HepG2 (cell line): ENCODE measurements around the gene MYL6. TPM values are rescaled to one million over a fixed set of nuclear protein-coding genes. Genes with fewer than 3 reads are reported as not detected.

ENCODE experiments used
- ATAC-seq: fragments of 200-7000 bp; cut with Tn5 transposase; 3 replicates; pipeline ENCODE4 v1.9.1; 2020; ENCODE audit warnings: mild to moderate bottlenecking, moderate library complexity
- BruUV-seq: library from RNA; stranded (reverse); fragments of 400-500 nt; replicated peaks from 2 replicates; lab custom pipeline; 2021; lab: Mats Ljungman, UMichigan
- CTCF ChIA-PET: fragments of 300-600 bp; formaldehyde crosslinking; extraction: SDS; loops from one replicate; lab custom pipeline; 2021; ENCODE audit warnings: low total read pairs, inconsistent platforms, low intra/inter-chr PET ratio; lab: Yijun Ruan, JAX
- POLR2A ChIA-PET: fragments of 350-600 bp; sonication (Branson Sonifier 250); formaldehyde crosslinking; loops from one replicate; lab custom pipeline; 2020; ENCODE audit warnings: antibody characterized with exemption, inconsistent platforms; lab: Yijun Ruan, JAX
- DNase-seq: peaks from one replicate; pipeline ENCODE4 v3.0.0-alpha.2; 2015; ENCODE audit warnings: low spot score
- FAIRE-seq: peaks from 3 replicates; lab custom pipeline; 2011; peaks lifted over from hg19 to GRCh38; lab: Jason Lieb, UNC
- H2AFZ ChIP-seq: one replicate; pipeline ENCODE4 v1.6.1; 2011; ENCODE audit warnings: low read length, inconsistent platforms
- H3K27ac ChIP-seq: fragments of 300-600 bp; 3 replicates; pipeline ENCODE4 v1.8.0; 2011; ENCODE audit warnings: mixed run types, mild to moderate bottlenecking, mixed read lengths, low read length, inconsistent platforms; ENCODE audit not compliant: insufficient read depth; ENCODE audit errors: extremely low read length
- H3K27me3 ChIP-seq, 2 experiments: fragments of 200-600 bp in 1 of 2; 2 replicates in 1 of 2; 3 replicates in 1 of 2; pipeline versions ENCODE4 v1.6.0 to v1.8.0; 2011; ENCODE audit warnings: low read length in 2 of 2, mild to moderate bottlenecking in 2 of 2, moderate library complexity in 2 of 2, inconsistent platforms in 1 of 2; ENCODE audit not compliant: insufficient read depth in 2 of 2, control insufficient read depth in 1 of 2
- H3K36me3 ChIP-seq, 2 experiments: fragments of 200-600 bp in 1 of 2; replicated peaks in 1 of 2; 2 replicates in 1 of 2; 3 replicates in 1 of 2; pipeline versions ENCODE4 v1.5.1 to v1.8.0; 2011; ENCODE audit warnings: low read length in 2 of 2, inconsistent platforms in 1 of 2; ENCODE audit not compliant: insufficient read depth in 2 of 2, control insufficient read depth in 1 of 2
- H3K4me1 ChIP-seq: 2 replicates; pipeline ENCODE4 v1.5.1; 2012; ENCODE audit warnings: low read length, inconsistent platforms; ENCODE audit not compliant: insufficient read depth
- H3K4me2 ChIP-seq: 2 replicates; pipeline ENCODE4 v1.6.0; 2011; ENCODE audit warnings: low read depth, low read length, inconsistent platforms
- H3K4me3 ChIP-seq, 3 experiments: fragments of 200-600 bp in 1 of 3; sonication (generic), shearing (Covaris generic) in 1 of 3; replicated peaks in 1 of 3; 2 replicates each; pipeline ENCODE4 v1.5.1; 2011 to 2016; ENCODE audit warnings: low read length in 3 of 3, inconsistent platforms in 2 of 3, low read depth in 2 of 3, mild to moderate bottlenecking in 2 of 3, control low read depth in 1 of 3, mixed read lengths in 1 of 3; ENCODE audit not compliant: insufficient read depth in 1 of 3
- H3K79me2 ChIP-seq: one replicate; pipeline ENCODE4 v1.6.1; 2011; ENCODE audit warnings: low read length, inconsistent platforms; ENCODE audit not compliant: insufficient read depth
- H3K9ac ChIP-seq: 2 replicates; pipeline ENCODE4 v1.6.0; 2011; ENCODE audit warnings: mild to moderate bottlenecking, low read depth, low read length, inconsistent platforms; ENCODE audit not compliant: insufficient read depth
- H3K9me3 ChIP-seq: 2 replicates; pipeline ENCODE4 v1.5.1; 2012; ENCODE audit warnings: mild to moderate bottlenecking, low read length
- H4K20me1 ChIP-seq: 2 replicates; pipeline ENCODE4 v1.6.0; 2011; ENCODE audit warnings: inconsistent platforms, mild to moderate bottlenecking, low read length, moderate library complexity; ENCODE audit not compliant: insufficient read depth
- AGO1 ChIP-seq: fragments of 200-400 bp; formaldehyde crosslinking; IDR thresholded peaks from 2 replicates; pipeline ENCODE4 v1.6.1; 2017; ENCODE audit warnings: mild to moderate bottlenecking, low read depth, low read length, moderate library complexity; ENCODE audit not compliant: poor library complexity, severe bottlenecking
- AGO2 ChIP-seq: fragments of 200-400 bp; formaldehyde crosslinking; optimal IDR thresholded peaks from 2 replicates; pipeline ENCODE3; 2017; ENCODE audit warnings: mild to moderate bottlenecking, low read depth, low read length, moderate library complexity
- ATF1 ChIP-seq: IDR thresholded peaks from 2 replicates; pipeline ENCODE4 v1.6.1; 2016; ENCODE audit warnings: mild to moderate bottlenecking, control low read depth
- HNRNPL ChIP-seq: fragments of 200-400 bp; formaldehyde crosslinking; IDR thresholded peaks from 2 replicates; pipeline ENCODE4 v1.6.1; 2017; ENCODE audit warnings: mild to moderate bottlenecking, low read depth, low read length
- POLR2A ChIP-seq, 2 experiments: IDR thresholded peaks; 2 replicates each; pipeline ENCODE4 v1.6.1; 2011; ENCODE audit warnings: low read depth in 2 of 2, low read length in 2 of 2, mild to moderate bottlenecking in 1 of 2, moderate library complexity in 1 of 2; ENCODE audit not compliant: insufficient read depth in 1 of 2
- RBFOX2 ChIP-seq: fragments of 200-400 bp; formaldehyde crosslinking; IDR thresholded peaks from 2 replicates; pipeline ENCODE4 v1.6.1; 2017; ENCODE audit warnings: low read depth, mild to moderate bottlenecking, low read length
- SUZ12 ChIP-seq: fragments of 150-350 bp; IDR thresholded peaks from 2 replicates; pipeline ENCODE4 v1.6.1; 2014; ENCODE audit warnings: low read depth, low read length
- TRIM24 ChIP-seq: sonication (generic); formaldehyde crosslinking; IDR thresholded peaks from 2 replicates; pipeline ENCODE4 v1.8.0; 2022; ENCODE audit warnings: mild to moderate bottlenecking, missing genetic modification reagents
- WGBS: methylation state at CpG from one replicate; pipeline ENCODE4 v1.1.6; 2017; ENCODE audit warnings: low lambda C conversion rate; 5-methylcytosine and 5-hydroxymethylcytosine counted together
- in situ Hi-C: cut with HindIII; loops from 2 replicates; pipeline ENCODE4 v1.10.0; 2017; ENCODE audit warnings: low pct_unique_long_range_greater_than_20kb; ENCODE audit not compliant: extremely low pct_ligation_motif_present
- intact Hi-C: fragments of 100-400 bp; cut with micrococcal nuclease; formaldehyde crosslinking; loops from one replicate; pipeline ENCODE4 v1.10.0; 2022; ENCODE audit not compliant: unreplicated experiment
- polyA plus RNA-seq, 8 experiments: library from polyadenylated mRNA; depleted of rRNA in 3 of 8; stranded (reverse) in 7 of 8; unstranded in 1 of 8; fragments of >200 nt; fragmentation: Illumina TruSeq in 4 of 8; extraction: Trizol in 4 of 8; gene quantifications; 2 replicates each; pipeline versions ENCODE4 v1.2.1 to v1.2.3, GENCODE V29; 2011 to 2016; ENCODE audit warnings: low read depth in 4 of 8, missing spikeins in 1 of 8, mixed read lengths in 1 of 8; ENCODE audit not compliant: insufficient read depth in 1 of 8
- total RNA-seq, 5 experiments: library from RNA; depleted of rRNA; stranded (reverse); fragments of >200 nt; fragmentation: Illumina TruSeq; extraction: Trizol; gene quantifications; 2 replicates each; pipeline ENCODE4 v1.2.3, GENCODE V29; 2016; ENCODE audit warnings: low read depth in 1 of 5

Gene MYL6
- total and polyA plus RNA-seq, 2 of the 13 experiments (the other 11 are each of a cell fraction or from before 2014, with no cell fraction given) = 1,127 to 1,192 TPM

DNA sequence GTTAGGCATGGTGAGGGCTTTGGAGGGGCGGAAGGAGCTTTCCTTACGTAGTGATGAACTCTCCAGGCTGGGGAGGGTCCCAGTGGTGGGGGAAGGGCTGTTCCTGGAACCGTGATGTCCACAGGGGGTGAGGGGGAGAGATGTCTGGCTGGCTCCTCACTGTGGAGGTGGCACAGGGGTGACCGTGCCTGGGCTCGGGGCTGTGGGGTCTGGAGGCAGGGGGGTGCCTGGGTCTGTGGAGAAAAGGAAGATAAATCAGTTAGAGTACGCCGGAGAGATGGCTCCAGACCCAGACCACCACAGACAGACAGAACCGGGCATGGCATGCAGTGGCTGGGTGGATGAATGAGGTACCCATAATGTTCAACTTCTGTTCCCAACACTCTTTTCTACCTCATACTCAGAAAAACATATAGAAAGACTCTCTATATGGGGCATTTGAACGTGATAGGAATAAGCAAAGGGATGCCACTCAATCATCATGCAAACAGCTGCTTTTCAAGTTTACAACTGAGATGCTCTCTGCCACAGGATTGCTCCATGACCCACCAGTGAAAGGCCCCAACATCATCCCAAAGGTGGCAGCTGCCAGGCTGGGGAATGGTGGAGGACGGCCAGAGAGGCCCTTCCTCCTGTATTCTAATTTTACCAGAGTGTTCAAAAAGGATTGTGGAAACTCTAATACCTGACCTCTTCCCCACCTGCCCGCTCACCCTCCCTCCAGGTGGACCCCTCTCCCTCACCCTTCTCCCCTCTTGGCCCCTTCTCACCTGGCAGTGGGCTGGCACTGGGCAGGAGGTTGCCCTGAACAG lies 5.6 kb downstream of the MYL6 start:
- Histone ChIP-seq H3K79me2 (peaks cover 19% of the 10 kb centered on the region), H3K4me2 (no peak overlapping the region), H2AFZ (no peak overlapping the region), H3K4me3 (no peak overlapping the region), H3K9me3 (no peaks in the 10 kb centered on the region), H4K20me1 (peaks cover 28% of the 10 kb centered on the region), H3K4me1 (peaks cover 28% of the 10 kb centered on the region), H3K9ac (no peak overlapping the region), H3K27me3 (no peaks in the 10 kb centered on the region; a peak in 1 of 5 replicates), H3K36me3 (peaks cover 33 to 65% of the 10 kb centered on the region in 2 experiments), H3K27ac (no peak overlapping the region)
- WGBS = 97% methylated on average over 11 of the region's 11 CpGs
- in situ Hi-C loops (no loop called here), intact Hi-C loops (no loop called here)
- ATAC-seq (no peak; the same call in 2 of the 3 replicates), FAIRE-seq (no peak), DNase-seq (no peak)
- no TSS peak for BruUV-seq
- ChIA-PET CTCF (no interaction called here), POLR2A (interaction anchor here (1.1 to 3.3 kb wide), 4 partner anchors 12 to 45 kb away, joined by 5 to 20 read pairs (median 8); partner anchors contain the start of genes SMARCC2 and ZC3H10)
- peak in 1 of 2 experiments; percentile 61; a peak in 1 of 4 replicates for TF ChIP-seq POLR2A (IDR thresholded peaks at IDR 0.05; ENCODE audit: insufficient read depth in 1 of 2, low read depth in 2 of 2, low read length in 2 of 2)
- no peak for TF ChIP-seq SUZ12

DNA sequence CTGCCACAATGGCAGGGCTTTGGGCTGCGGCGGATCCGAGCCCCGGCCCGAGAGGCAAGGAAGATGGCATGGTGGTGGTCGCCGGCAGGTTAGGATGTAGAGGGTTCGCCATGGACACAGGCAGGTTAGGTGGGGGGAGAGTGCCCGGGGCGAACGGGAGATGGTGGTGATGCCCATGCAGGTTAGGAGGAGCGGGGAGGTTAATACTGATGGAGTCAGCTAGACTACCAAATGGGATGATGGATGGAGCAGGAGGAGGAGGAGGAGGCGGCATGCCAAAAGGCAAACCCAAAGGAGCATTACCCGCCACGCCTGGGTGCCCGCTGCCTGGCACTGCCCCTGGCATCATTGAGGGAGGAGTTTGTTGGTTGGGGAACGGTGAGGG lies 6.2 kb downstream of the MYL6 start:
- Histone ChIP-seq H3K4me3 (no peak overlapping the region), H3K27me3 (no peaks in the 10 kb centered on the region), H3K36me3 (peaks cover 33 to 69% of the 10 kb centered on the region in 2 experiments), H3K27ac (no peak overlapping the region), H3K9ac (no peak overlapping the region), H3K9me3 (no peaks in the 10 kb centered on the region)
- WGBS = 97% methylated on average over 17 of the region's 17 CpGs
- FAIRE-seq (no peak), DNase-seq (no peak)
- TF ChIP-seq TRIM24 (CRISPR knock-in tag) (no peak), AGO2 (peak; percentile 86), RBFOX2 (peak; percentile 62), AGO1 (peak; percentile 45), HNRNPL (peak; percentile 67), ATF1 (CRISPR knock-in tag) (no peak)
- TF ChIP-seq, all 625 proteins: peak for 4
- Histone ChIP-seq H4K20me1 (peaks cover 24% of the 10 kb centered on the region), H3K4me1 (peaks cover 25% of the 10 kb centered on the region), H3K4me2 (no peak overlapping the region), H2AFZ (no peak overlapping the region), H3K79me2 (peaks cover 13% of the 10 kb centered on the region)
- CTCF ChIA-PET = no interaction called here
- no TSS peak for BruUV-seq
- peak; percentile 5; the same call in 2 of the 3 replicates for ATAC-seq
- intact Hi-C loops (no loop called here), in situ Hi-C loops (no loop called here)
- POLR2A ChIA-PET = interaction anchor here (2.2 kb wide), 1 partner anchor 46 kb away, joined by 7 read pairs; the partner anchor contains the start of gene ZC3H10
